GM21737 (cell line): ENCODE results near the gene ARFGEF2.
"Not testable (repeated sequence)": the region's sequence is repeated elsewhere in the genome, so short reads cannot be mapped to it uniquely, and the experiment has no call there.

ENCODE experiments used
- ATAC-seq: cut with Tn5 transposase; IDR thresholded peaks from one replicate; pipeline ENCODE4 v1.9.1; 2021; ENCODE audit warnings: mild to moderate bottlenecking, moderate library complexity; ENCODE audit not compliant: unreplicated experiment

Gene ARFGEF2

GRCh38 chr20:48951041-48951440 lies 29.5 kb downstream of the ARFGEF2 start:
- ATAC-seq = no peak

- no peak for ATAC-seq
Measured at GRCh38 chr20:48951646-48952045, 30.1 kb downstream of the ARFGEF2 start.

GRCh38 chr20:48952656-48953055 lies 31.1 kb downstream of the ARFGEF2 start:
- no peak for ATAC-seq

- ATAC-seq = no peak
Measured at GRCh38 chr20:48953653-48954052, 32.1 kb downstream of the ARFGEF2 start.

- ATAC-seq = no peak
Measured at GRCh38 chr20:48956052-48956451, 34.5 kb downstream of the ARFGEF2 start.

- no peak for ATAC-seq
Measured at GRCh38 chr20:48957053-48957481, 35.6 kb downstream of the ARFGEF2 start.

GRCh38 chr20:48957533-48957932 lies 36.0 kb downstream of the ARFGEF2 start:
- ATAC-seq = no peak

- ATAC-seq = no peak
Measured at GRCh38 chr20:48958743-48959142, 37.2 kb downstream of the ARFGEF2 start.

GRCh38 chr20:48959899-48960550 lies 38.5 kb downstream of the ARFGEF2 start:
- no peak for ATAC-seq

- ATAC-seq = no peak
Measured at GRCh38 chr20:48962421-48962820, 40.9 kb downstream of the ARFGEF2 start.

- no peak for ATAC-seq
Measured at GRCh38 chr20:48962976-48963771, 41.7 kb downstream of the ARFGEF2 start.

GRCh38 chr20:48965189-48965910 lies 43.8 kb downstream of the ARFGEF2 start:
- ATAC-seq = no peak

GRCh38 chr20:48970681-48971365 lies 49.3 kb downstream of the ARFGEF2 start:
- ATAC-seq = no peak

GRCh38 chr20:48971956-48972355 lies 50.4 kb downstream of the ARFGEF2 start:
- no peak for ATAC-seq

- no peak for ATAC-seq
Measured at GRCh38 chr20:48972816-48973215, 51.3 kb downstream of the ARFGEF2 start.

GRCh38 chr20:48975955-48976354 lies 54.4 kb downstream of the ARFGEF2 start:
- ATAC-seq = no peak

- not testable (repeated sequence) for ATAC-seq
Measured at GRCh38 chr20:48979980-48980379, 58.5 kb downstream of the ARFGEF2 start.

- ATAC-seq = no peak
Measured at GRCh38 chr20:48983423-48984400, 62.2 kb downstream of the ARFGEF2 start.

GRCh38 chr20:48984575-48985219 lies 63.2 kb downstream of the ARFGEF2 start:
- no peak for ATAC-seq
